CD14-positive monocyte (primary cell): Measurements from ENCODE around the gene BRSK2. TPM values are rescaled to one million over a fixed set of nuclear protein-coding genes. Genes with fewer than 3 reads are reported as not detected.

Experiments
- DNase-seq, 3 donors: peaks; one replicate each; pipeline ENCODE4 v3.0.0-alpha.2; 2011 to 2022
- H2AFZ ChIP-seq: 2 replicates; pipeline ENCODE4 v1.6.0; 2012; ENCODE audit warnings: mild to moderate bottlenecking, low read depth, low read length, inconsistent platforms; ENCODE audit not compliant: insufficient read depth, poor library complexity, severe bottlenecking
- H3K27ac ChIP-seq, 2 donors: 1 replicate in 1 of 2; 2 replicates in 1 of 2; pipeline ENCODE4 v1.5.1; 2012 to 2013; ENCODE audit warnings: low read length in 2 of 2, control low read depth in 1 of 2, inconsistent platforms in 1 of 2, low read depth in 1 of 2, mild to moderate bottlenecking in 1 of 2
- H3K27me3 ChIP-seq, 2 donors: one replicate each; pipeline versions ENCODE4 v1.6.0 to v1.6.1; 2011 to 2013; ENCODE audit warnings: low read length in 2 of 2; ENCODE audit not compliant: control insufficient read depth in 2 of 2, insufficient read depth in 2 of 2
- H3K36me3 ChIP-seq, 2 donors: replicated peaks in 1 of 2; 1 replicate in 1 of 2; 2 replicates in 1 of 2; pipeline versions ENCODE4 v1.5.1 to v1.6.1; 2012 to 2013; ENCODE audit warnings: low read length in 2 of 2, control low read depth in 1 of 2, inconsistent platforms in 1 of 2, mild to moderate bottlenecking in 1 of 2; ENCODE audit not compliant: insufficient read depth in 2 of 2, control insufficient read depth in 1 of 2
- H3K4me1 ChIP-seq, 2 donors: 1 replicate in 1 of 2; 2 replicates in 1 of 2; pipeline versions ENCODE4 v1.5.1 to v1.6.1; 2012 to 2013; ENCODE audit warnings: low read length in 2 of 2, control low read depth in 1 of 2, inconsistent platforms in 1 of 2, mild to moderate bottlenecking in 1 of 2, moderate library complexity in 1 of 2; ENCODE audit not compliant: insufficient read depth in 2 of 2, control insufficient read depth in 1 of 2
- H3K4me2 ChIP-seq: replicated peaks from 2 replicates; pipeline ENCODE3; 2012; ENCODE audit warnings: low read length, moderate library complexity, mild to moderate bottlenecking; ENCODE audit not compliant: poor library complexity, severe bottlenecking; ENCODE audit errors: extremely low read depth
- H3K4me3 ChIP-seq, 3 experiments: fragments of 200-600 bp in 1 of 3; sonication (generic) in 1 of 3; replicated peaks in 1 of 3; 1 replicate in 2 of 3; 2 replicates in 1 of 3; pipeline ENCODE4 v1.5.1; 2011 to 2013; ENCODE audit warnings: low read length in 3 of 3, mild to moderate bottlenecking in 3 of 3, control low read depth in 2 of 3, low read depth in 2 of 3, inconsistent platforms in 1 of 3, moderate library complexity in 1 of 3
- H3K79me2 ChIP-seq: 2 replicates; pipeline ENCODE4 v1.6.0; 2012; ENCODE audit warnings: mild to moderate bottlenecking, control low read depth, inconsistent platforms, low read length, moderate library complexity; ENCODE audit not compliant: insufficient read depth
- H3K9ac ChIP-seq: 2 replicates; pipeline ENCODE4 v1.6.0; 2017; ENCODE audit warnings: low read length, mild to moderate bottlenecking; ENCODE audit not compliant: insufficient read depth, poor library complexity, severe bottlenecking
- H3K9me3 ChIP-seq, 2 donors: replicated peaks in 1 of 2; 1 replicate in 1 of 2; 2 replicates in 1 of 2; pipeline versions ENCODE4 v1.5.1 to v1.6.1; 2012 to 2013; ENCODE audit warnings: low read length in 2 of 2, control low read depth in 1 of 2; ENCODE audit not compliant: control insufficient read depth in 1 of 2, insufficient read depth in 1 of 2
- H4K20me1 ChIP-seq: 2 replicates; pipeline ENCODE4 v1.6.0; 2012; ENCODE audit warnings: mild to moderate bottlenecking, low read length, control low read depth, moderate library complexity; ENCODE audit not compliant: insufficient read depth
- H3K27ac Mint-ChIP-seq, 7 donors: one replicate each; pipeline ENCODE4 v1.8.0; 2020; ENCODE audit warnings: mild to moderate bottlenecking in 7 of 7, mixed read lengths in 7 of 7, moderate library complexity in 6 of 7, inconsistent platforms in 2 of 7
- H3K27me3 Mint-ChIP-seq, 3 donors: one replicate each; pipeline ENCODE4 v1.8.0; 2021 to 2022; ENCODE audit warnings: low read depth in 3 of 3, mild to moderate bottlenecking in 3 of 3, mixed read lengths in 3 of 3, moderate library complexity in 3 of 3, inconsistent platforms in 1 of 3
- H3K36me3 Mint-ChIP-seq, 2 donors: one replicate each; pipeline ENCODE4 v1.8.0; 2020; ENCODE audit warnings: mixed read lengths in 2 of 2, inconsistent platforms in 1 of 2, mild to moderate bottlenecking in 1 of 2
- H3K4me1 Mint-ChIP-seq: one replicate; pipeline ENCODE4 v1.8.0; 2020; ENCODE audit warnings: mild to moderate bottlenecking, mixed read lengths
- H3K4me3 Mint-ChIP-seq, 2 donors: one replicate each; pipeline ENCODE4 v1.8.0; 2020; ENCODE audit warnings: mild to moderate bottlenecking in 2 of 2, mixed read lengths in 2 of 2, moderate library complexity in 1 of 2
- H3K9me3 Mint-ChIP-seq, 7 donors: one replicate each; pipeline ENCODE4 v1.8.0; 2020 to 2022; ENCODE audit warnings: mixed read lengths in 7 of 7, mild to moderate bottlenecking in 6 of 7, moderate library complexity in 6 of 7, inconsistent platforms in 2 of 7
- WGBS: methylation state at CpG from one replicate; pipeline ENCODE4 v1.1.5; 2013; ENCODE audit warnings: missing lambda C conversion rate; ENCODE audit not compliant: insufficient coverage; 5-methylcytosine and 5-hydroxymethylcytosine counted together
- intact Hi-C, 2 donors: fragments of 100-400 bp; cut with micrococcal nuclease; formaldehyde crosslinking; loops; one replicate each; pipeline versions ENCODE4 v1.15.0 to v1.15.1; 2023
- polyA plus RNA-seq, 3 donors: library from polyadenylated mRNA; depleted of rRNA in 1 of 3; unstranded in 2 of 3; stranded (reverse) in 1 of 3; fragments of 300-500 nt in 2 of 3; fragments of >200 nt in 1 of 3; fragmentation: Illumina TruSeq in 2 of 3; gene quantifications; 1 replicate in 2 of 3; 2 replicates in 1 of 3; pipeline ENCODE4 v1.2.3, GENCODE V29; 2012 to 2021
- TF ChIP-seq, protein P1 (sequence below): fragments of 200-600 bp; IDR thresholded peaks from one replicate; pipeline ENCODE4 v1.8.0; 2022; ENCODE audit warnings: antibody characterized with exemption, mild to moderate bottlenecking

BRSK2 gene
- polyA plus RNA-seq, 3 donors, result 0.13 TPM; not detected in 2

DNA sequence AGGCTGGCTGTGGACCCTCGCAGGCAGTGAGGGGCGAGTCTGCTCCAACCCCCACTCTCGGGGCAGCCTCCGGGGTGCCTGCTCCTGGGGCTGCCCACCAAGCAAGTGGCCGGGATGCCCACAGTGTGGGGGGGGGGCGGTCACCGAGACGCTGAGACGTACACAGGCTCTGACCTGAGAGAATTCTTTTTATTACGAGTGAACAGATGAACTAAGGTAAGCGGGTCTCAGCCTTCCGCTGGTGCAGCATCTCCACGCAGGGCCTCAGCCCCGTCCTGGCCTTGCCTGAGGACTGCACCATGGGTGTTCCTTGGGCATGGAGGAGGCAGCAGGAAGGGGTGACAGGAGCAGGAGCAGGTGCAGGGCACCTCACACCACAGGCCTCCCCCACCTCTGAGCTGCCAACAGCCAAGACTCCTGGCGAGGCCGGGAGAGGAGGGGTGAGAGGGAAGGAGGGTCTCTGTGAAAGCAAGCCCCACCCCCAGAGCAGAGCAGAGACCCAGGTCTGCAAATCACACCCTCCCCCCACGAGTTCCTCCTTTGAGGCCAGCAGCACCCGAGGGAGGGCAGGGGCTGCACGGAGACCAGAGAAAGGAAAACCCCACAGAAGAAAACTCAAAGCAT, 79.7 kb downstream of the BRSK2 start:
- H3K9me3 Mint-ChIP-seq, result peaks cover 5 to 17% (median 9%) of the 10 kb centered on the region in 7 donors
- no peaks in the 10 kb centered on the region for H3K27me3 ChIP-seq

DNA sequence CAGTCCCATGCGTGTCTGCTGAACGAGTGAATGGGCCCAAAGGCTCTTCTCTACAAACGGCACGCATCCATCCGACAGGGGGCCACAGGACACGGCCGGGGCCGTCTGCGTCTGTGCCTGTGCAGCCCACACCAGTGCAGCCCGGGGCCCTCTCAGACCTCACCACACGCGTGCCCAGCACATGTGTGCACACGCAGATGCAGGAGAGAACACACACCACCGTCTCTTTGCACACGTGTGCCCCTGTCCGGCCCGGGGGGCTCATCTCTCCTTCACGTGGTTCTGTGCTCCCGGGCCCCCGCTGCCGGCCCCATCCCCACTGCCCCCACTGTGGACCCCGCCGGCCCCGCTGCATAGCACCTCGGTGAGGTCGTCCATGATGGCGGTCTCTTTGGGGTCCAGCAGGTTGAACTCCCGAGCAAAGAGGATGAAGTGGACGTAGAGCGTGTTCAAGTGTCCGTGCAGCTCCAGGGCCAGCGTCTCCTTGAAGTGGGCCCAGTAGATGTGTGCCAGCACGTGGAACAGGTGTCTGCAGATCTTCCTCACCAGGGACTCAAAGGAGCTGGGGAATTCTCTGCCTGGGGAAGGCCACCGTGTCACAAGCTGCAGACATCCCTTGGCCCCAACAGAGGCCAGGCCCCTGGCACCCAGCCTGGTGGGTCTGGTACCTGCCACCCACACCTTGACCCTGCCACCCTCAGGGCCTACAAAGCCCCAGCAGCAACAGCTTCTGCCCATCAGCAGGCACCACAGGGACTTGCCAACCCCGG, 80.4 kb downstream of the BRSK2 start:
- Histone ChIP-seq H4K20me1 (no peaks in the 10 kb centered on the region), H3K4me2 (no peak overlapping the region), H2AFZ (no peak overlapping the region), H3K9me3 (peaks cover 0 to 6% of the 10 kb centered on the region in 2 donors), H3K27ac (no peak overlapping the region), H3K4me1 (no peaks in the 10 kb centered on the region), H3K9ac (no peak overlapping the region), H3K79me2 (no peaks in the 10 kb centered on the region), H3K27me3 (no peaks in the 10 kb centered on the region), H3K4me3 (no peak overlapping the region), H3K36me3 (peaks cover 42 to 66% of the 10 kb centered on the region in 2 donors)
- Mint-ChIP-seq H3K9me3 (peaks cover 3 to 10% (median 6%) of the 10 kb centered on the region in 7 donors), H3K4me1 (no peaks in the 10 kb centered on the region), H3K27ac (peak overlapping the region in 1 of 7 donors; percentile 30), H3K27me3 (peaks cover 0 to 5% (median 0%) of the 10 kb centered on the region in 3 donors), H3K36me3 (peaks cover 49 to 66% of the 10 kb centered on the region in 2 donors), H3K4me3 (no peak overlapping the region)
- TF ChIP-seq, protein P1, sequence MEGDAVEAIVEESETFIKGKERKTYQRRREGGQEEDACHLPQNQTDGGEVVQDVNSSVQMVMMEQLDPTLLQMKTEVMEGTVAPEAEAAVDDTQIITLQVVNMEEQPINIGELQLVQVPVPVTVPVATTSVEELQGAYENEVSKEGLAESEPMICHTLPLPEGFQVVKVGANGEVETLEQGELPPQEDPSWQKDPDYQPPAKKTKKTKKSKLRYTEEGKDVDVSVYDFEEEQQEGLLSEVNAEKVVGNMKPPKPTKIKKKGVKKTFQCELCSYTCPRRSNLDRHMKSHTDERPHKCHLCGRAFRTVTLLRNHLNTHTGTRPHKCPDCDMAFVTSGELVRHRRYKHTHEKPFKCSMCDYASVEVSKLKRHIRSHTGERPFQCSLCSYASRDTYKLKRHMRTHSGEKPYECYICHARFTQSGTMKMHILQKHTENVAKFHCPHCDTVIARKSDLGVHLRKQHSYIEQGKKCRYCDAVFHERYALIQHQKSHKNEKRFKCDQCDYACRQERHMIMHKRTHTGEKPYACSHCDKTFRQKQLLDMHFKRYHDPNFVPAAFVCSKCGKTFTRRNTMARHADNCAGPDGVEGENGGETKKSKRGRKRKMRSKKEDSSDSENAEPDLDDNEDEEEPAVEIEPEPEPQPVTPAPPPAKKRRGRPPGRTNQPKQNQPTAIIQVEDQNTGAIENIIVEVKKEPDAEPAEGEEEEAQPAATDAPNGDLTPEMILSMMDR, result no peak
- intact Hi-C loops, result no loop called here
- 96% methylated on average over 33 of the region's 35 CpGs for WGBS
- DNase-seq, result no peak

More for the DNA sequence above, 79.7 kb downstream of the BRSK2 start:
- H3K79me2 ChIP-seq, result no peaks in the 10 kb centered on the region
- H3K4me1 Mint-ChIP-seq, result no peaks in the 10 kb centered on the region
- WGBS, result 94% methylated on average over 14 of the region's 19 CpGs
- H3K9ac ChIP-seq, result no peak overlapping the region
- peaks cover 0 to 13% of the 10 kb centered on the region in 2 donors for H3K9me3 ChIP-seq
- H4K20me1 ChIP-seq, result no peaks in the 10 kb centered on the region
- intact Hi-C loops, result no loop called here
- no peak for DNase-seq
- peak overlapping the region in 2 of 7 donors; percentile 30 to 68 for H3K27ac Mint-ChIP-seq
- peaks cover 43 to 60% of the 10 kb centered on the region in 2 donors for H3K36me3 Mint-ChIP-seq
- H3K27me3 Mint-ChIP-seq, result peaks cover 0 to 5% (median 0%) of the 10 kb centered on the region in 3 donors
- H3K4me3 ChIP-seq, result no peak overlapping the region
- H3K4me3 Mint-ChIP-seq, result no peak overlapping the region
- TF ChIP-seq, protein P1, result no peak
- no peak overlapping the region for H2AFZ ChIP-seq
- no peak overlapping the region for H3K27ac ChIP-seq
- peaks cover 37 to 60% of the 10 kb centered on the region in 2 donors for H3K36me3 ChIP-seq
- H3K4me1 ChIP-seq, result no peaks in the 10 kb centered on the region
- H3K4me2 ChIP-seq, result no peak overlapping the region
